ENCODE measurements around the gene BUD31. TPM values are rescaled to one million over a fixed set of nuclear protein-coding genes. Genes with fewer than 3 reads are reported as not detected.
A peak's percentile ranks its signal among the peaks of the same experiment; 100 is the strongest.

The BUD31 gene
- total and polyA plus RNA-seq, 9 of the 15 experiments (the other 6 are each of a cell fraction or from before 2014, with no cell fraction given): 105 to 342 (median 247) TPM

- TF ChIP-seq ZNF707 (CRISPR knock-in tag; conservative IDR thresholded peaks at IDR 0.05) (no peak), ZNF586 (CRISPR knock-in tag; conservative IDR thresholded peaks at IDR 0.05) (no peak), TRIM24 (IDR thresholded peaks at IDR 0.05) (peak in 1 of 2 experiments; percentile 25; a peak in 1 of 4 replicates), TGIF2 (CRISPR knock-in tag; IDR thresholded peaks at IDR 0.05) (no peak), GATAD2A (IDR thresholded peaks at IDR 0.05) (no peak), POLR2H (tag; IDR thresholded peaks at IDR 0.05; ENCODE audit: low read depth) (no peak; the same call in 1 of the 2 replicates), ZNF41 (CRISPR knock-in tag; conservative IDR thresholded peaks at IDR 0.05) (no peak), ZBTB40 (IDR thresholded peaks at IDR 0.05) (peak; percentile 79), ZBTB40 (CRISPR knock-in tag; IDR thresholded peaks at IDR 0.05) (no peak), STAT5A (IDR thresholded peaks at IDR 0.05; ENCODE audit: borderline replicate concordance, low read length) (no peak), POLR2G (IDR thresholded peaks at IDR 0.05; ENCODE audit: low read depth, low read length) (peak; percentile 97), ZNF197 (CRISPR knock-in tag; IDR thresholded peaks at IDR 0.05; ENCODE audit: low read depth) (no peak), NFRKB (IDR thresholded peaks at IDR 0.05; ENCODE audit: low read depth) (no peak), KDM1A (IDR thresholded peaks at IDR 0.05) (no peak), XRCC4 (IDR thresholded peaks at IDR 0.05; ENCODE audit: extremely low read depth, insufficient read depth, insufficient read length) (no peak), ZNF696 (CRISPR knock-in tag; conservative IDR thresholded peaks at IDR 0.05) (no peak), MIER1 (IDR thresholded peaks at IDR 0.05; ENCODE audit: low read depth) (no peak), ZNF449 (CRISPR knock-in tag; IDR thresholded peaks at IDR 0.05) (no peak), GATA2 (CRISPR knock-in tag; IDR thresholded peaks at IDR 0.05) (no peak)
These were observed 30.1 kb downstream of the BUD31 start, which contains the start of the genes CPSF4 and PTCD1 (continued) for GRCh38 chr7:99438573-99439480.
